Measurements from ENCODE around the gene WWOX.

GRCh38 chr16:78794581-78795250, 695.3 kb downstream of the WWOX start:
- TF ChIP-seq CTCF (IDR thresholded peaks at IDR 0.05): no peak
- TF ChIP-seq POLR2A (IDR thresholded peaks at IDR 0.05): no peak
